ENCODE data around the gene TXNRD2. TPM values are rescaled to one million over a fixed set of nuclear protein-coding genes. Genes with fewer than 3 reads are reported as not detected.

Gene TXNRD2
- total RNA-seq, 4 donors from 2014 or later = 19.5 to 34.5 (median 25.6) TPM

GRCh38 chr22:19979712-19980493 lies 38.3 kb upstream of the TXNRD2 start:
- no peak overlapping the region for H3K4me3 ChIP-seq (replicated peaks in 1 of 3)
- no peaks in the 10 kb centered on the region for H3K9me3 ChIP-seq
- 94 to 98% methylated on average over 18 to 36 of the region's 52 CpGs for WGBS, 2 donors
- peak overlapping the region; percentile 80 to 89 (median 89) for H3K27ac ChIP-seq
- intact Hi-C loops (cut with DNase I) = loop anchor here (10.0 kb wide), 2 partner anchors 145 to 305 kb away; no protein-coding TSS in a partner anchor
- no peaks in the 10 kb centered on the region for H3K27me3 ChIP-seq
- peaks cover 36 to 48% of the 10 kb centered on the region in 2 donors for H3K4me1 ChIP-seq
- no peak for DNase-seq
- TF ChIP-seq, protein P1, sequence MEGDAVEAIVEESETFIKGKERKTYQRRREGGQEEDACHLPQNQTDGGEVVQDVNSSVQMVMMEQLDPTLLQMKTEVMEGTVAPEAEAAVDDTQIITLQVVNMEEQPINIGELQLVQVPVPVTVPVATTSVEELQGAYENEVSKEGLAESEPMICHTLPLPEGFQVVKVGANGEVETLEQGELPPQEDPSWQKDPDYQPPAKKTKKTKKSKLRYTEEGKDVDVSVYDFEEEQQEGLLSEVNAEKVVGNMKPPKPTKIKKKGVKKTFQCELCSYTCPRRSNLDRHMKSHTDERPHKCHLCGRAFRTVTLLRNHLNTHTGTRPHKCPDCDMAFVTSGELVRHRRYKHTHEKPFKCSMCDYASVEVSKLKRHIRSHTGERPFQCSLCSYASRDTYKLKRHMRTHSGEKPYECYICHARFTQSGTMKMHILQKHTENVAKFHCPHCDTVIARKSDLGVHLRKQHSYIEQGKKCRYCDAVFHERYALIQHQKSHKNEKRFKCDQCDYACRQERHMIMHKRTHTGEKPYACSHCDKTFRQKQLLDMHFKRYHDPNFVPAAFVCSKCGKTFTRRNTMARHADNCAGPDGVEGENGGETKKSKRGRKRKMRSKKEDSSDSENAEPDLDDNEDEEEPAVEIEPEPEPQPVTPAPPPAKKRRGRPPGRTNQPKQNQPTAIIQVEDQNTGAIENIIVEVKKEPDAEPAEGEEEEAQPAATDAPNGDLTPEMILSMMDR (IDR thresholded peaks at IDR 0.05) = no peak
- TF ChIP-seq POLR2A (IDR thresholded peaks at IDR 0.05) = no peak
- H3K36me3 ChIP-seq = peaks cover 5 to 19% of the 10 kb centered on the region in 2 donors

DNA sequence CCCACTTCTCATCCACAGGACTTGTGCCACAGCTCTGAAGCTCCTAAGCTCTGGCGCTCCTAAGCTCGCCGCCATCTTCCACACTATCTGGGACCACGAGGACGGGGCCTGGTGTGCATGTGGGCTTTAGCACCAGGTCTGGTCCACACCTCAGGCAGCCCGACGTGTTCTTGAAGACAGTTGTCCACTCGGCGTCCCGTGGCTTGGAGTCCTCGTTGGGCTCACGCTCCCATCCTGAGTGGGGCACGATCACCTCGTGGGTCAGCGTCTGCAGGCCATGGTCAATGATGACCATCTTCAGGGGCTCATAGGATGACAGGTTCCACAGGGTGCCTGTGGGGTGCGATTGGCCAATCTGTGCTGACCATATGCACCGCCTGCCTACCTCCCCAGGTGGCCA lies 37.1 kb upstream of the TXNRD2 start:
- Histone ChIP-seq H3K36me3 (peaks cover 5 to 19% of the 10 kb centered on the region in 2 donors), H3K9me3 (no peaks in the 10 kb centered on the region), H3K27ac (no peak overlapping the region), H3K4me1 (peaks cover 27 to 41% of the 10 kb centered on the region in 2 donors), H3K4me3 (replicated peaks in 1 of 3) (no peak overlapping the region), H3K27me3 (no peaks in the 10 kb centered on the region)
- 94 to 95% methylated on average over 7 to 17 of the region's 17 CpGs for WGBS, 2 donors
- intact Hi-C loops (cut with DNase I) = loop anchor here (10.0 kb wide), 2 partner anchors 146 to 306 kb away; no protein-coding TSS in a partner anchor
- DNase-seq = no peak
- TF ChIP-seq, protein P1 (IDR thresholded peaks at IDR 0.05) = no peak
- TF ChIP-seq POLR2A (IDR thresholded peaks at IDR 0.05) = no peak

GRCh38 chr22:19977296-19978243 lies 36.0 kb upstream of the TXNRD2 start:
- peak in 1 of 2 donors; percentile 17 for DNase-seq
- WGBS, 2 donors = 91 to 92% methylated on average over 19 to 21 of the region's 32 CpGs
- Histone ChIP-seq H3K4me1 (peaks cover 18 to 31% of the 10 kb centered on the region in 2 donors), H3K27me3 (no peaks in the 10 kb centered on the region), H3K4me3 (replicated peaks in 1 of 3) (no peak overlapping the region), H3K27ac (peak overlapping the region in 2 of 3 donors; percentile 17 to 46), H3K36me3 (peaks cover 15 to 29% of the 10 kb centered on the region in 2 donors), H3K9me3 (no peaks in the 10 kb centered on the region)
- TF ChIP-seq, protein P1 (IDR thresholded peaks at IDR 0.05) = no peak
- TF ChIP-seq POLR2A (IDR thresholded peaks at IDR 0.05) = no peak
- intact Hi-C loops (cut with DNase I) = loop anchor here (10.0 kb wide), 2 partner anchors 147 to 307 kb away; no protein-coding TSS in a partner anchor

- no peaks in the 10 kb centered on the region for H3K9me3 ChIP-seq
- H3K27ac ChIP-seq = peak overlapping the region in 1 of 3 donors; percentile 9
- intact Hi-C loops (cut with DNase I) = loop anchor here (10.0 kb wide), 2 partner anchors 148 to 308 kb away; no protein-coding TSS in a partner anchor
- no peak overlapping the region for H3K4me3 ChIP-seq (replicated peaks in 1 of 3)
- H3K27me3 ChIP-seq = no peaks in the 10 kb centered on the region
- peaks cover 13 to 31% of the 10 kb centered on the region in 2 donors for H3K4me1 ChIP-seq
- WGBS, 2 donors = 94 to 100% methylated on average over 3 of the region's 3 CpGs
- TF ChIP-seq POLR2A (IDR thresholded peaks at IDR 0.05) = no peak
- TF ChIP-seq, protein P1 (IDR thresholded peaks at IDR 0.05) = no peak
- no peak for DNase-seq
- peaks cover 17 to 35% of the 10 kb centered on the region in 2 donors for H3K36me3 ChIP-seq
Measured at GRCh38 chr22:19976671-19977070, 35.1 kb upstream of the TXNRD2 start.

Data from thyroid gland (tissue), 4 donors.